Measurements from ENCODE around the gene AGBL1.
"Not testable (repeated sequence)": the region's sequence is repeated elsewhere in the genome, so short reads cannot be mapped to it uniquely, and the experiment has no call there.

The AGBL1 gene

DNA sequence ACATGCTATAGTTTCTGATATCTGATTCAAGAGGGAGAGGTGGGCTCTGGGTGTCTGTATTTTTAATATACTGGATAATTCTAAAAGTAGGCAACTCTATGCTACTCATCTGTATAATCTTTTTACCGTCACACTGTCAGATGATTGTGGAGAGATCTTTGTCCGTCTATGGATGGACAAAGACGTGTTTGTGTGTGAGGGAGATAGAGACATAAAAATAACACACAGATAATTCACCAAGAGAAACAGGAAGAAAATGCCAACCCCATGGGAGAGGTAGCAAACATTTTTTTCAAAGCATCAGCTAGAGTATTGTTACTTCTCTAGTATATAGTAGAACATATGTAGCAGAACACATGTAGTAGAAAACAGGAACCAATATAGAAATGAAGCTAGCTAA lies 346.1 kb downstream of the AGBL1 start:
- no peak for DNase-seq

DNA sequence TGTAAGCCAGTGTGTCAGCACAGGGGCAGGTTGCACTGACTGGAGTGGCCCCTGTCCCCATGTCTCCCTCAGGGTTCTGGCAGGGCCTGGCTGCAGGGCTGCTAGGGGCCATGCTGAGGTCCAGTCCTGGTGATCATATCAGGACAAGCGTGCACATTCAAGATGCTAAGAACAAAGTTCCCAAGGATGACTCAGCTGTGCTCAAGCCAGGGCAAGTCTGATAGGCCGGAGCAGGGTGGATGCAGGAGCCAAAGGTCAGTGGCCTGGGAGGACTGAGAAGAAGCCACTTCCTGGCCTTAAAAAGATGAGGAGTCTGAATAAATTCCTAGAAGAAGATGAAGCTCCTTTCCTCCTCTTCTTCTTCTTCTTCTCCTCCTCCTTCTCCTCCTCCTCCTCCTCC lies 353.2 kb downstream of the AGBL1 start:
- no peak for DNase-seq

GRCh38 chr15:86433983-86434382 lies 354.3 kb downstream of the AGBL1 start:
- DNase-seq: no peak

DNA sequence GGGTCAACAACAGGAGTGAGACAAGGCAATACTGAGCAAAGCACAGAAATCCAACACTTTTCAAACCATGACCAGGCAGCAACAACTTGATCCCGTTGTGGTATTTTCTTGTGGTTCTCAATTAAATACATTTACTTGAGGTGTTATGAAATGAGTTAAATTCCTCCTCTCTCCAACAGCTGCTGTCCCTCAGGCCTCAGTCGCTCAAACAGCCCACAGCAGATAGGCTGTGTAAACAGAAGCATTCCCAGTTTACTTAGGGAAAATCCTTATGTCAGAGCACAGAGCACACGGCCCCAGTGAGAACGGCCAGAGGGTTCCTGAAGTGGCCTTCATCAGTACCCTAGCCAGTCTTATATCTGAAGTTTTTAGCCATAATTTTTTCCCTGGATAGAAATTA lies 359.9 kb downstream of the AGBL1 start:
- DNase-seq: no peak

DNA sequence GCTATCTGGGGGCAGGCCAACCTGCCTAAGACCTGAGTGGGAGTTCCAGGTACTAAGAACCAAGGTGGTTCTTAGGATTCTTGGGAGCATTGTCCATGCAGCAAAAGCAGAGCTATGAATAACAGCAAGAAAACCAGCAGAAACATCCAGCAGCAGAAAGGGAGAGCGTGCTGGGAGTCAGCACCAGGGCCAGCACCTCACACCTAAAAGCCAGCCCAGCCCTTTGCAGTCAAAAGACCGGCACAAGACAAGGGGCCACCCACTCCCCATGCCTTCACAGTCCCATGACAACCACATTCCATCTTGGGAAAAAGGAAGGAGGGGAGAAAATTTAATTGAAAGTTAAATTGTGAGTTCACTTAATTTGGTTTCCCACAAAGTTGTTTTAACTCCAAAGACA lies 364.9 kb downstream of the AGBL1 start:
- DNase-seq: no peak

DNA sequence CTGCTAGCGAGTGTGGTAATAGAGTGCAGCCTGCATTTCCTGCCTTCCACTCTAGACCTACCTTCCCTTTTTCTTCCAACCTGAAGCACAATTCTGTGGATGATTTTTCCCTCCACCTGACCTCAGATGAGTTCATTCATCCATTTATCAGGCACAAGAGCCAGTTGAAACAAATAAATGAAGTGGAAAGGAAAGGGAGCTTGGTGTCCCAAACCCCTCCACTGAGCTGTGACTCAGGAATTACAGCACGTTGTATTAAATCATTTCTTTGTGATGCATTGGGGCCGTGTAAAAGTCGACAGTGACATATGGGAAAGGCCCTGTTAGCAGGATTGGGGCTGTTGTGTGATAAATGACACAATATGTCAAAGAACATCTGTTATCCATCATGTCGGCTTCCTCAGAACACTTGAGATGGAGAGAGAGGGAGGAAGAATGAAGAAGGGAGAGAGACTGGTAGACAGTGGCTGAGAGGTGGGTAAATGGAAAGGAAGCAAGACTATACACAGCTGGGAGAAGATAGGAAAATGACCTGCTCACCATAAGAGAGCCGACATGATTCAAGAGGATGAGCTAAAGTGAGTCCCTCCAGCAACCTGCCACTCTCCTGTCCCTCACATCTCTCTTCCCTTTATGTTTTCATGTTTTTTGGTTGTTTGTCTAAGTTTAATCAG lies 366.0 kb downstream of the AGBL1 start:
- no peak for DNase-seq

DNA sequence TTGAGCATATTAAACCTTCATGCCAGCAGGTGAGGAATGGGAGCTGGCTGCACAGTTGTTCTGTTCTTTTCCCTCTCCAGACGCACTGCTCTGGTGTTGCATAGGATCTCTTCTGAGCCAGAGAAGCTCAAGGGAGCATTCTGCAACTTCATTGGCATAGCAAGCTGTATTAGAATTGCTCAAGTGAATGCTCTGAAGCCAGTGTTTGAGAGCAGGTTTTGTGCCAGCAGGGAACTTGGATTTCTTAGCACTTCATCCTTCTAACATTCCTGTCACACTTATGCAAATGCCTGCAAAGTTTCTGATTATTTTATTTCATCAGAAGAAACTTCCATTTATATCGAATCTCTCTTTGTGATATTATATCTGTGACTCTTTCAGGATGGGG lies 366.6 kb downstream of the AGBL1 start:
- no peak for DNase-seq

DNA sequence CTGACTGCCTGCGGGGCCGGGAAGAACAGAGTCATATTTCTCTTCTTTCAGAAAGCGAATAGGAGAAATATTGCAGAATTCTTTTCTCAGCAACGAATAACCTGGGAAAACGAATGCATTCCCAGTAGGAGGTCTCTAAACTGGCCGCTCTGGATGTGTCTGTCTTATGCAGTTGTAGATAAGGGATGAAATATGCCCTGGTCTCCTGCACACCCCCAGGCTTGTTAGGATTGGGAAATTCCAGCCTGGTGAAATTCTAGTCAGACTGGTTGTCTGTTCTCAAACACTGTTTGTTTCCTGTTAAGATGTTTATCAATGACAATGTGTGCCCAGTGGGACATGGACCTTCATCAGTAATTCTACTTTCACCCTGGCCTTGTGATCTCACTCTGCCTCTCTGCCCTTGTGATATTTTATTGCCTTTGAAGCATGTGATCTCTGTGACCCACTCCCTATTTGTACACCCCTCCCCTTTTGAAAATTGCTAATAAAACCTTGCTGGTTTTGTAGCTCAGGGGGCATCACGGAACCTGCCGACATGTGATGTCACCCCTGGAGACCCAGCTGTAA lies 385.9 kb downstream of the AGBL1 start:
- DNase-seq: not testable (repeated sequence)

DNA sequence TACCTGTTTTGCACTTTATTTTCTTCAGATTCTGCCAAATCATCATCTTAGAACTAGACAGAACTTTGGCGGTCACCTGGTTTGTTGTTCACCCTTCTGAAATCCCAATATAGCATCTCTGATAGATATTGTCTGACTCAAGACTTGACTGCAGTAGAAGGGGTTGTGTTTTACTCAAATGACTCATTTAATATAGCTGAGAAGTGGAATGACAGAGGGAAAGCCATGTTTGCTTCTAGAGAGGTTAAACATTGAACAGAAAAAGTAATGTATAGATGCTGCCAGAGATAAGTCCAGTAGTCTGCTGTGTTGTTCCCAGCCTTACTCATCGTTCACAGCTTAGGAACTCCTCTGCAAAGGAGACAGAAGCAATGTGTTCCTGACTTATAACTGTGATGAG lies 402.0 kb downstream of the AGBL1 start:
- DNase-seq: no peak

DNA sequence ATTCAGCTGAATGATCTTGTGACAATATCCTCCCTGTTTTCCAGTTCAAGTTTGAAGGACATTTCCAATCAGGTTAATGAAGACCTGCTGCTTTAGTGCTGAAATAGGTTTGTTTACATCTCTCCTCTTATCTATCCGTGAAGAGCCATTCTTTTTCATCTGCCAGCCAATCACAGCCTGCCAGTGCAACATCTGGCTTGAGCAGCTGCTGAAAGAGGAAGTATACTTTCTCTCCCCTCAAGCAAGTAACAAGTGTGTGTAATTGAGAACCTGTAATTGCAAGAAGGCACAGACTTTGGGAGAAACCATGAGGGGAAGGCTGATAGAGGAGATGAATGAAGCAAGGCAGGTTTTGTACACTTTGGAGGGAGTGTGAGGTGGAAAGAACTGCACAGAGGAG lies 404.3 kb downstream of the AGBL1 start:
- DNase-seq: no peak

DNA sequence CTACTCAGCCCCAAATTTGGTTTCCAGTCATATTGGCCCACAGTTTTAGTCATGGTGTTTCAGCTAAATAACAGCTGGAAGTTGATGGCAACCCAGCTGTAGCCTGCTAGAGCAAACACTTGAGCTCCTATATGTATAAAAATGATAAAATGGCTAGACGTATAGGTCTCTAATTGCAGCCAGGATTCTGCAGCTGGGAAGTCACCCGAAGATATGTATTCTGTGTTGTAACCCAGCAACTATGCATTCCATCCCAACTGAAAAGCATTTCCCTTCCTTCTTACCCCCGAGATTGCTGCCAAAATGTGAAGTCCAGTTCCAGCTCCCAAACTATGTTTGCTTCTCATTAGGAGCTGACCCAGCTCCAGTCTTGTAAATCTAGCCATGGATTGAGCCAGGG lies 408.4 kb downstream of the AGBL1 start:
- no peak for DNase-seq

- no peak for DNase-seq
Measured at GRCh38 chr15:86489981-86490380, 410.3 kb downstream of the AGBL1 start.

DNA sequence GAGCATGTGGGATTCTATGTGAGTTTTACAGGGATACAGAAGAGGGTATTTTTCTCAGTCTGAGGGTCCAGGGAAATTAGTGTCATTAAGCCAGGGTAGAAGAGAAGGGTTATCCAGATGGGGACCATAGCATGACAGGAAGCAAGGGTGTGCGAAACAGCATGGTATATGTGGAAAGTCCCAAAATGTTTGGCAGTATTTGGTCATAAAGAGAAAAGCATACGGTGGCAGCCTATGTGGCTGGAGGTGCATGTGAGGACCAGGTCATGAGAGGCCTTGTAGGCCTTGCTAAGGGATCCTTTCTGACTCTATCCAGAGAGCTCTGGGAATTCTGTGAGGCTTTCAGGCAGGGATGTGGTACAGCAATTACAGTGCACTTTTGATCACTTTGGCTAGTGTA lies 411.4 kb downstream of the AGBL1 start:
- no peak for DNase-seq

DNA sequence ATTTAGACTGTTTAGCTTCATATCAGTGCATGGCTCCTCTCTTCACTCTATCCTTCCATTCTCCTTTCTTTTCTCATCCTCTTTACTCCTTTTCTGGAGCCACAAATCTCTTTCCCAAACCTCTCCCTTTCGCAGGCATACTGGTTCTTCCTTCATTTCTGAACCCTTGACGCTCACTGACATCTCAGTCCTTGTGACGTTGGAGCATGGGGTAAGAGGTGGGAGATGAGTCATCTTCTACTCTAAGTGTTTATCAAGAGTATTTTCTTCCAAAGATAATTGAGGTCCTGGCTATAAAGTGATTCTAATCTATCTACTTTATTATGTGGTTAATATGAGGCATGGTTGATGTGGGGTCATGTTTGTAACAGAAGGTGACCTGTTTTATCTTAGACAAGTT lies 414.2 kb downstream of the AGBL1 start:
- DNase-seq: no peak

- DNase-seq: no peak
Measured at GRCh38 chr15:86494475-86494874, 414.8 kb downstream of the AGBL1 start.

DNA sequence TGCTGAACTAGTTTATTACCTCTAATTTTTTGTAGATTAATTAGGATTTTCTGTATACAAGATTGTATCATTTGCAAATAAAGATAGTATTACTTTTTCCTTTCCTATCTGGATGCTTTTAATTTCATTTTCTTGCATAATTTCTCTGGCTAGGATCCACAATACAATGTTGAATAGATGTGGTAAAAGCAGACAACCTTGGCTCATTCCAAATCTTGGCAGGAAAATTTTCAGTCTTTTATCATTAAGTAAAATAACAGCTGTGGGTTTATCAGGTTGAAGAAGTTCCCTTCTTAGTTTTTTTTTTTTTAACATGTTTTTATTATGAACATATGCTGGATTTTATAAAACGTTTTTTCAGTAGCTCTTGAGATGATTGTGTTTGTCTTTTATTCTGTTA lies 422.6 kb downstream of the AGBL1 start:
- DNase-seq: no peak

DNA sequence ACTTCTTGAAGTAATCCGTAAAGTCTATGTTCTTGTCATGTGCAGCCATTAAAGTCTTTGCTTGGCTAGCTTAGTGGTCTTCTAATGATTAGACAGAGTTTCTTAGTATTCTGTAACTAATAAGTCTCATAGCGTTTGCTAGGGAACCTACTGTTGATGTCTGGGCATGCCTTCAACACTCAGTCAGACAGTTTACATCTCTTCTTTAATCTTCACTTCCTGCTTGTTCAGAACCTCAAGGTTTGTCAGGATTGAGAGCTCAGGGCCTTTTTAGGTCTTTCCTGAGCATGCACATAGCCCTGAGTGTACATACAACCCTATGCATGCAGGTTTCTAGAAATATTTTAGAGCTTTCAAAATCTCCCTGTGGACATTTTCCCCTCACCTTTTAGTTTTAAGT lies 426.3 kb downstream of the AGBL1 start:
- no peak for DNase-seq

DNA sequence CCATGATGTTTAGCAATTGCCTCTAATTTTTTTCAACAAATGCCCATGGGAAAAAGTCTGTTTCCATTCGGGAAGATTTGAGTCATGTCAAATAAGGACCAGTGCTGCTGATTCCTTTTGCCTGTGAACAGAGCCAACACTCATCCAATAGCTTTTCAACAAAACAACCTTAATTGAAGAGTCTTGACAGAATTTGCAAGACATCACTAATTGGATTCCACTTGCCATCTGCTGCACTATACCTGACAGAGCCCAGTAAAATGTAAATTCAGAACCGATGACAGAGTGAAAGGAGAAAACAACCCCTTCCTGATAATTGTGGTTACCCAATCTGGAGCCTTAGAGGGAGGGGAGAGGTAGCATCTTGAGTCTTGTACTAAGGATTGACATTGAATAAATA lies 426.7 kb downstream of the AGBL1 start:
- no peak for DNase-seq

- DNase-seq: no peak
Measured at GRCh38 chr15:86515625-86516024, 436.0 kb downstream of the AGBL1 start.

GRCh38 chr15:86522721-86523120 lies 443.1 kb downstream of the AGBL1 start:
- no peak for DNase-seq

DNA sequence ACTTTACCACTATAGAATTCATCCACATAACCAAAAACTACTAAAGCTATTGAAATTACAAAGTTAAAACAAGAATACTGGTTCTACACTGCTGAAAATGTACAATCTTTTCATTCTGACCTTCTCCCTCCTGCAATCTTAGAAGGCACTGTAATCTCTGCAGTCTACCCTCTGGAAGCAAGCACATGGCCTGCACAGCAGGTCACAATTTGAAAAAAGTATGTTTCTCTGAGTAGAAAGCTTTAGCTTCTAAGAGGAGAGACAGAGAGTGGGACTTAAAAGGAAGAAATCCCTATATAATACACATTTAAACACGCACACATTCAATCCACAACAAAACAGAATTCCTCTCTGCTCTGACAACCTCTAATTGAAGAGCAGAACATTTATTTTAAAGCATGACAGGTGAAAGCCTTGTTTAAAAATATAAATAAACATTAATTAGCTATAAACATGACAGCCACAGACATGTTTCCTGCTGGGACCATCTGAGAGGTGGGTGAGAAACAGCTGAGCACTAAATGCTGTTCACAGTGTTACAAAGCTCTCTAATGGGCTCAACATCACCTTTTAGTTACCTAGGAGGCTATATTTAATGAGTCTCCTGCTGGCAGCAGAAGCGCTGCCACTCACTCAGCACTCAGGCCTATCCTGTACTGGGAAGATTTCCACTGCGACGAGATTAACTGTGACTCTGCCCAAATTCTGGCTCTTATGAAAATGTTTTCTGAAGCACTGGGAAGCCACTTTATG lies 447.4 kb downstream of the AGBL1 start:
- DNase-seq: no peak

DNA sequence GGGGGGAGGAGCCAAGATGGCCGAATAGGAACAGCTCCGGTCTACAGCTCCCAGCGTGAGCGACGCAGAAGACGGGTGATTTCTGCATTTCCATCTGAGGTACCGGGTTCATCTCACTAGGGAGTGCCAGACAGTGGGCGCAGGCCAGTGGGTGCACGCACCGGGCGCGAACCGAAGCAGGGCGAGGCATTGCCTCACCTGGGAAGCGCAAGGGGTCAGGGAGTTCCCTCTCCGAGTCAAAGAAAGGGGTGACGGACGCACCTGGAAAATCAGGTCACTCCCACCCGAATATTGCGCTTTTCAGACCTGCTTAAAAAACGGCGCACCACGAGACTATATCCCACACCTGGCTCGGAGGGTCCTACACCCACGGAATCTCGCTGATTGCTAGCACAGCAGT lies 448.4 kb downstream of the AGBL1 start:
- DNase-seq: not testable (repeated sequence)

DNA sequence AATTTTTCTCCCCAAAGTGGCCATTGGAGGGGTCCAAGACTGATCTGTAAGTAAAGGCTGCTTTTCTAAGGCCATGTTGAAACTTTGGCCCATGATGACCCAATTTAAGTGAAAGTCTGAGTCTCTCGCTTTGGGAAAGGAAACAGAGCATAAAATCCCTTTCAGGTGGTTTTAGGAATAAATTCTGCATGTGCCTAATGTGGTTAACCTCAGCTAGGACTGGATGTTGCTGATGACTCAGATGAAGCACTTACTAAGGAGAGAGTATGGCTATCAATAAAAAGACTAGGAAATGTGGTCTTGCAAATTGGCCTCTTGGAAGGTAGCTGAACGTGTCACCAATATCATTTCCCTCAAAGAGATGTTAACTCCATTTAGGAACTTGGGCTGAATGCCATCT lies 458.5 kb downstream of the AGBL1 start:
- DNase-seq: no peak

DNA sequence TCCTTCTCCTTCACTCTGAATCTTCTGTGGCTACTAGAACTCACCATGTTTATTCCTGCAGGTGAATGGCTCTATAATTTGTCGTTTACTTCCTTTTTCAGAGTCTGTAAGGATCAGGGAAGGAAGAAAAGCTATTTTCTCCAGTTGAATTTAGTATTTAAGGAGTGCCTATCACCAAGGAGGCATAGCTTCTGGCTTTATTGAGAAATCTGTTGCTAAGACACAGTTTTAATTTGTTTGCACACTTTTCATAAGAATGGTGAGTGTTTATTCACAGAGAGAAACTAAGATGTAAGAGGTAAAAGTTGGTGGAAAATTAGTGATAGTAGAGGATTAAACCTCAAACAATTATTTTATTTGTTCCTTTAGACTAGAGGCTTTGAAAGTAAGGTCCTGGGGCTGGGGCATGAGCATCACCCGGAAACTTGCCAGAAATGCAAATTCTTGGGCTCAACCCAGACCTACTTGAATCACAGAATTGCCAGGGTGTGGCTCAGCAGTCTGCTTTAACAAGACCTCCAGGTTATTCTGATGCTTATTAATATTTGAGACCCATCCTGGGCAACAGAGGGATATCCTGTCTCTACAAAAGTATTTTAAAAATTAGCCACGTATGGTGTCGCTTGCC lies 461.3 kb downstream of the AGBL1 start:
- DNase-seq: no peak

Data from CD4-positive, alpha-beta T cell treated with Interleukin-12 subunit alpha and Interleukin-12 subunit beta, for 1 hour (primary cell).